ENCODE results near the gene FAM163A.

DNA sequence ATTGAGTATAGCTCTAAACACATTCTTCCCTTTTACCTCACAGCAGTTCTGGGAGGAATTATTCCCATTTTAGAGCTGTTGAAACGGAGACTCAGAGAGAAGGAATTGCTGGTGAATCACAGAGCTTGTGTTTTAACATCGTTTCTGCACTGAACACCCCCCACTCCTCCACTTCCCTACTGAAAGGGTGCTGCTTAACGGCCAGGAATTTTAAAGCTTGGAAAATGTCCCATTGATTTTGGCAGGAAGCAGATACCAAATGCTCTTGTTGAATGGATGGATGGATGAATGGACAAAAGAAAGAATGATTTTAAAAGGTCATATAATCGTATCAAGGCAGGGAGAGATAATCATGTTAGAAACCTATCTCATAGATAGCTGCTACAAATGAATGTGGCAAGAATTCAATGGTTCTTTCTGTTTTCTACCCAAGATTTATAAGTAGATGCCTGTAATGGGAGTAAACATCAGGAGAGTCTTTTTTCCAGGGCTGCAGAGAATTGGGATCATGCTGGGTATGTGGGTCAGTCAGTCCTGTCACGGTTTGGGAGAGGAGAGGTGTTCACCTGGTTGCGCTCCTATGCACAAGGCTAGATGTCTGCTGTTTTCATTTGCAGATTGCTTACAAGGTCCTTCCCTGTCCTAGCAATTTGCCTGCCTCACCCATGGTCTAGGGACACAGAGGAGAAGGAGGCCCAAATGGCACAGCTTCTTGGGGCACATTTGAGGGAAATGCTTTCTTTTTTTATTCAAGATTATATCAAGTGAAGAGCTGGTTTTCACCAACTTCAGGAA lies 19.0 kb downstream of the FAM163A start:
- TF ChIP-seq SIN3A (IDR thresholded peaks at IDR 0.05; ENCODE audit: borderline replicate concordance, insufficient read depth, low read length) (no peak), TAF1 (IDR thresholded peaks at IDR 0.05; ENCODE audit: borderline replicate concordance, insufficient read depth, low read length) (no peak), POLR2AphosphoS5 (IDR thresholded peaks at IDR 0.05; ENCODE audit: low read depth, low read length) (no peak)
- TF ChIP-seq, protein P1, sequence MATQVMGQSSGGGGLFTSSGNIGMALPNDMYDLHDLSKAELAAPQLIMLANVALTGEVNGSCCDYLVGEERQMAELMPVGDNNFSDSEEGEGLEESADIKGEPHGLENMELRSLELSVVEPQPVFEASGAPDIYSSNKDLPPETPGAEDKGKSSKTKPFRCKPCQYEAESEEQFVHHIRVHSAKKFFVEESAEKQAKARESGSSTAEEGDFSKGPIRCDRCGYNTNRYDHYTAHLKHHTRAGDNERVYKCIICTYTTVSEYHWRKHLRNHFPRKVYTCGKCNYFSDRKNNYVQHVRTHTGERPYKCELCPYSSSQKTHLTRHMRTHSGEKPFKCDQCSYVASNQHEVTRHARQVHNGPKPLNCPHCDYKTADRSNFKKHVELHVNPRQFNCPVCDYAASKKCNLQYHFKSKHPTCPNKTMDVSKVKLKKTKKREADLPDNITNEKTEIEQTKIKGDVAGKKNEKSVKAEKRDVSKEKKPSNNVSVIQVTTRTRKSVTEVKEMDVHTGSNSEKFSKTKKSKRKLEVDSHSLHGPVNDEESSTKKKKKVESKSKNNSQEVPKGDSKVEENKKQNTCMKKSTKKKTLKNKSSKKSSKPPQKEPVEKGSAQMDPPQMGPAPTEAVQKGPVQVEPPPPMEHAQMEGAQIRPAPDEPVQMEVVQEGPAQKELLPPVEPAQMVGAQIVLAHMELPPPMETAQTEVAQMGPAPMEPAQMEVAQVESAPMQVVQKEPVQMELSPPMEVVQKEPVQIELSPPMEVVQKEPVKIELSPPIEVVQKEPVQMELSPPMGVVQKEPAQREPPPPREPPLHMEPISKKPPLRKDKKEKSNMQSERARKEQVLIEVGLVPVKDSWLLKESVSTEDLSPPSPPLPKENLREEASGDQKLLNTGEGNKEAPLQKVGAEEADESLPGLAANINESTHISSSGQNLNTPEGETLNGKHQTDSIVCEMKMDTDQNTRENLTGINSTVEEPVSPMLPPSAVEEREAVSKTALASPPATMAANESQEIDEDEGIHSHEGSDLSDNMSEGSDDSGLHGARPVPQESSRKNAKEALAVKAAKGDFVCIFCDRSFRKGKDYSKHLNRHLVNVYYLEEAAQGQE (IDR thresholded peaks at IDR 0.05; ENCODE audit: insufficient read depth in 1 of 2, low read depth in 2 of 2, low read length in 2 of 2) = no peak
